NCI-H748 treated with DMSO at 0.1 percent for 48 hours (cell line): ENCODE data around the gene SULF2.
A peak's percentile ranks its signal among the peaks of the same experiment; 100 is the strongest.

ENCODE experiments used
- DNase-seq: peaks from one replicate; lab custom pipeline; 2025; lab: John Stamatoyannopoulos, UW

Gene SULF2

GRCh38 chr20:47737923-47738322 is 47.4 kb downstream of the SULF2 start:
- no peak for DNase-seq

DNA sequence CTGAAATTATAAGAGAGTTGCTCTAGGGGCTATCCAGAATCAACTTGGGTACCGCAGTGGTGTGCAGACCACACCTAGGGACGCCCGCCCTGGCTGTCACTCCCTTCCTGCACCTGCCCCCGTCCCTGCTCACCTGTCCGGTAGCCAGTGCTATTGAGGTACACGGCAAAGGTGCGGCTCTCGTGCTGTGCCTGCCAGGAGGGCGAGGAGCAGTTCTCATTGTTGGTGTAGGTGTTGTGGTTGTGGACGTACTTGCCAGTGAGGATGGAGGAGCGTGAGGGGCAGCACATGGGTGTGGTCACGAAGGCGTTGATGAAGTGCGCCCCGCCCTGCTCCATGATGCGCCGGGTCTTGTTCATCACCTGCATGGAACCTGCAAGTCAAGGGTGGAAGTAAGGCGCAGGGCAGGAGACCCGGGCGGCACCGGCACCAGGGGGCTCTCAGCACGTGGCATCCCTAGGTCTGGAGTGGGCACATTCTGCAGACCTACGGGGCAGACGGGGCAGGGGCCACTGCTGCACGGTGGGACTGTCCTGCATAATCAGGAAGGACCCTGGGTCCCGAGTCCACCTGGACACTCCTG is 48.6 kb downstream of the SULF2 start:
- no peak for DNase-seq

DNA sequence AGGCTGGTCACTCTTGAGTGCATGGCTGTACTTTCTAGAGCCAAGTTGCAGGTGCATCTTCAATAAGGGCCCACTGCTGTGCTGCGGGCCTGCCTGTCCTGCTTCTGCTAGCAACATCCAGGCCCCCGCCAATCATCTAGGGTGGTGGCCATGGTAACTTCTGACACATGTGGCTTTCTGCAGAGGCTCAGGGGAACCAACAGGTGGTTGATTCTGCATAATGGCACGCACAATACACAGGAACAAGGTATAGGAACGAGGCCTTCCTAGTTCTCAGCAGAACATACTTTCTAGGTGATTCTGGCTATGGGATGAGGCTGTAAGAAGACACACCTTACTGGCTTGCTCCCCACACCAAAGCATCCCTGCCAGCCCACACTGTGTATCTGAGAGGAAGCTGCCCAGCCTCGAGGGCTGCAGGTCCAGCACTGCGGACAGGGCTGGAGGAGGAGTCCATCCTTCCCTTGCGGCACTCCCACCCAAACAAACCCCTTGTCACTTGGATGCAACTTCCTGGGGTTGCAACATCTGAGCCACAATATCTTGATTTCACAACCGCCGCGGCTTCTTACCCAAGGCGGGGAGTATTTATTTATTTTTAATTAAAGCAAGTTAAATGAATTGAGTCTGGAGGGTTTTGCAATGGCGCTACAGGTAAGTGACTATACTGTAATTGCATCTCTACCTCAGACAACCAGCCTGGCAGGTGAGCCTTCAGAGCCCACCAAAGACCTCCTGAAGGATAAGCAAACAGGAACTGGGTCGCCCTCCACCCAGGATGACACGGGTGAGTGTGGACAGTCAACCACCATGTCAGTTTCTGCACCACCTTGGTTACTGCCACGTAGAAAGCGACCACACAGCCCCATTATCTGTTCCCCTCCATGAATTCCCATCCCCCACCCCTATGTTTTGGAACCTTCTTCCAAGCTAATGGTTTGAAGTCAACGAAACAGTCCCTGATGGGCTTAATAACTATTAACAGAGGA is 49.6 kb downstream of the SULF2 start:
- no peak for DNase-seq

GRCh38 chr20:47734870-47735269 is 50.4 kb downstream of the SULF2 start:
- DNase-seq, result no peak

DNA sequence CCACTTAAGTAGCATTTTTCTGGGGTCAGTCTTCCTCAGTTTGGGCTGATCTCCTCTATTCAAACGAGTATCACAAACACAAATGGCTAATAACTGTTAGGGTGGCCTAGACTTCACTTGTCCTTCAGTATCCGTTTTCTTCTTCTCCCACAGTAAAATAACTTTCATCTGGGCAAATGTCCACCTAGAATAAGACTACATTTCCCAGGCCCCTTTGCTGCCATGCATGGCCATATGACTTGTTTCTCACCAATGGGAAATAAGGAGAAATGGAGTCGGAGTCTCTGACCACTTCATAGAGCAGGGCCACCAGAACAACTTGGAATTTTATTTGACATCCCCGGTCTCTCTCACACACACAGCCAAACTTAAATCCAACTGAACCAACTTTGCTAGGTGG is 51.4 kb downstream of the SULF2 start:
- DNase-seq, result no peak

GRCh38 chr20:47730744-47731143 is 54.5 kb downstream of the SULF2 start:
- DNase-seq, result no peak

DNA sequence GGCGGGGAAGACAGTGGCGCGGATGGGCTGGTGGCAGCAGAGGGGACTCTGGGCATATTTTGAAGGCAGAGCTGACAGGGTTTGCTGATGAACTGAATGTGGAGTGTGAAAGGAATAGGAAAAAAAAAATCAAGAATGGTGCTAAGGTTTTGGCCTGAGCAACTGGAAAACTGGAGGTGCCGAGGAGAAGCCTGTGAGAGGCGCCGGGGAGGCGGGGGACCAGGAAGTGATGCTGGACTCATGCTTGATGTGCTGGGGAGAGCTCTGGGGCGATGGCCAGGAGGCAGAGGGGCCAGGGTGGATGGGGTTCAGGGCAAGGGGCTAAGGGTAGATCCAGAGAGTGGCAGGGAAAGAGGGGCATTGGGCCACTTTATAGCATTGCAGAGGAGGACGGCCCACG is 55.8 kb downstream of the SULF2 start:
- no peak for DNase-seq

DNA sequence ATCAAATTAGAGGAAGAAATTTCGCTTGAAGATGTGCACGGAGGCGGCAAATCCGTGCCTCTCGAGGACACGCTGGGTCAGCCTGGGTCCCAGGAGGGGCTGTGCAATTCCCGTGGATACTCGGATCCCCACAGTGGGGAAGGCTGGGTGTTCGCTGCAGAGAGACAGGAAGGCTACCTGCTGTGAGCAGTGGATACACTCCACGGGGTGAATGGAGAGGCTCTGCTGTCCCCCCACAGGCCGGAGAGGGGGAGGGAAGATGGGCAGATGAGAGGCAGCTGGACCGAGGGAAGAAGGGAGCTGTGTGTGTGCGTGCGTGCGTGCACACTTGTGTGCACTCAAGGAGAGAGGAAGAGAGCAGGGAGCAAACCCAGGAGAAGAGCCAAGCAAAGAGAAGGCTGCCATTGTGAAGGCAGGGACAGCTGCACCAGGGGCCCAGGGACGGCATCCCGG is 57.3 kb downstream of the SULF2 start:
- no peak for DNase-seq

DNA sequence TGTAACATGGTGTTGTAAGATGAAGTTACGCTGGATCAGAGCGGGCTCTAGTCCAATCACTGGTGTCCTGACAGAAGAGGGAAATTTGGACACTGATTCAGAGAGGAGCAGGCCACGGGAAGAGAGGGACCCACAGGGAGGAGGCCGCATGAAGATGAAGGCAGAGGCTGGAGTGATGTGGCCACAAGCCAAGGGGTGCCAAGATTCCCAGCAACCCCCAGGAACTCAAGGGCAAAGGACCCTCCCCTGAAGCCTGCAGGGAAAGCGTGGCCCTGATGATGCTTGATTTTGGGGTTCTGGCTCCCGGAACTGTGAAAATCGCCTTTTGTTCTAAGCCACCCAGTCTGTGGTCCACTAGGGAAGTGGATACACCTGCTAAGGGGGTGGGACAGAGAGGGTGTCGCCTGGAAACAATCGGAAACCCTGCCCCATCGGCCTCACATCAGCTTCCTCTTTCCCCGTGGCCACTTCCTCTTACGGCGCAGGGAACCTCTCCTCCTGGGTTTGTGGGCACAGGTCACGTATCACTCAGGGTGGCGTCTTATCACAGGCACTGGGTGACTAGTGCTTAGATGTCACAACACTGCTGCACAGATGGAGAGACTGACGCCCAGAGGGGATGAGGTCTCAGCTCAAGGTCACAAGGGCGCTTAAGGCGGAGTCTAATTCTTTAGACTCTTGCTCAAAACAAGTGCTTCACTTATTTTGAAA is 58.0 kb downstream of the SULF2 start:
- DNase-seq, result no peak

DNA sequence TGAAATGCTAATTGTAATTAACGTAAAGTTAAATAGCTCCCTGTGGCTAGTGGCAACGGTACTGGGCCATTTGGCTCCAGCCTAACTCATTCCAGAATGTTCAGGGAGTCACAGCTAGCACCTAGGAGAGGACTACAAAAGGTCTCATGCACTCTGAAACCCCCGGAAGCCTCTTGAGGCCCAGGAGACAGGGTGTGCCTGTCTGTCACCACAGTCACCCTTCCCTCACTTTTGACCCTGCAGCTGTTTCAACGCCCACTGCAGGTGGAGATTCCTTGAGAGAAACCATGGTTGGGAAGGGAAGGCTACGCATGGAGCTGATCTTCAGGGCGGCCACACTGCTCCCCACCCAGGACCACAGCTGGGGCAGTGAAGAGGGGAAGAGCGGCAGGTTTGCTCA is 58.6 kb downstream of the SULF2 start:
- no peak for DNase-seq

DNA sequence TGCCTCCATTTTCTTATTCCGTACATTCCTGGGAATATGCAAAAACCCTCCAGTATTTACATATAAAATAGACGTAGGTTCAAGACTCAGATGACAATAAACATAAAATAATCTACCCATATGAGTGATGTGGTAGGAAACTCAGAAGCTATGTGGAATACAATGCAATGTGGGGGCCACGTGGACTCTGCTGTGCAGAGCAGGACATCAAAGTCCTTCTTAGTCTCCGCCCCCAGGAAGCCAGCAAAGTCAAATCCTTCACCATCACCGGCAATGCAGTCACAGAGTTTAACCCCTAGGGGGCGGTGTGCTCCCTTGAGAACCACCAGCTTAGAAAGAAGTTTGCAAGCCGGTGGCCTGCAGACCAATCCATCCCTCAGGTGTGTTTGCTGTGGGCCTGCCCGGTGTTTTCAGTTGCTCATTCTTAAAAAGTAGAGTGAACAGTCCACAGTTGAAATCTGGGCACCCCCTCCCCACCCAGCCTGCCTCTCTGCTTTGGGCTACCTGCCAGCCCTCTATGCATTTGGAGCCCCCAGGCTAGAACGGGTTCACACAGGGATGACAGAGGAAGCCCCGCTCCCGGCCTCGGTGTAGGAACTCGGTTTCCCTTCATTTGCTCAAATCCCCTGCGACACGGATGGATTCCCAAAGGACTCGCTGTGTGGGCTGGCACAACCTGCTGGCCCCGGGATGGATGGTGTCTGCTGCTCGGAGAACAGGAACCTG is 59.9 kb downstream of the SULF2 start:
- DNase-seq, result peak; percentile 69

DNA sequence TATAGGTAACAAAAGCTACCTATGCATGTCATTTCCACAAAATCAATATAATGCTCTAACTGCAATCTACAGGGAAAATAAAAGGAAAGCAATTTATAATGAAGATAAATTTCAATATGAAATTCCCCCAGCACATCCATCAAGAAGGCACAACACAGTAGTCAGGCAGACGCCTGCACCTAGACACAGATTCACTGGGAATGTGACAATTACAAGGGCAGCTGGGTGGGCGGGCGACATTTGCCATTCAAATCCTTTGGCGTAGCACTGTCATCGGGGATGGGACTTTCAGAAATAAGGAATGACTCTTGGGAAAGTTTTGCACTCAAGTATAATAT is 60.4 kb downstream of the SULF2 start:
- no peak for DNase-seq

- no peak for DNase-seq
These were observed 60.9 kb downstream of the SULF2 start for GRCh38 chr20:47724396-47724795.

DNA sequence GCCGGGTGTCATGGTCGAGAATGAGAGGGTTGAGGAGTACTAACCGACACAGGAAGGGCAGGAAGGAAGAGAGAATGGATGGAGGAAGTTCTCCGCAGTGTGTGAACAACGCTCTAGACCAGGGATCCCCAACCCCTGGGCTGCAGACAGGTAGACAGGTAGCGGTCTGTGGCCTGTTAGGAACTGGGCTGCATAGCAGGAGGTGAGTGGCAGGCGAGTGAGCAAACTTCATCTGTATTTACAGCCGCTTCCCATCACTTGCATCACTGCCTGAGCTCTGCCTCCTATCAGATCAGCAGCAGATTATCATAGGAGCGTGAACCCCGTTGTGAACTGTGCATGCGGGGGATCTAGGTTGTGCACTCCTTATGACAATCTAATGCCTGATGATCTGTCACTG is 62.0 kb downstream of the SULF2 start:
- no peak for DNase-seq

DNA sequence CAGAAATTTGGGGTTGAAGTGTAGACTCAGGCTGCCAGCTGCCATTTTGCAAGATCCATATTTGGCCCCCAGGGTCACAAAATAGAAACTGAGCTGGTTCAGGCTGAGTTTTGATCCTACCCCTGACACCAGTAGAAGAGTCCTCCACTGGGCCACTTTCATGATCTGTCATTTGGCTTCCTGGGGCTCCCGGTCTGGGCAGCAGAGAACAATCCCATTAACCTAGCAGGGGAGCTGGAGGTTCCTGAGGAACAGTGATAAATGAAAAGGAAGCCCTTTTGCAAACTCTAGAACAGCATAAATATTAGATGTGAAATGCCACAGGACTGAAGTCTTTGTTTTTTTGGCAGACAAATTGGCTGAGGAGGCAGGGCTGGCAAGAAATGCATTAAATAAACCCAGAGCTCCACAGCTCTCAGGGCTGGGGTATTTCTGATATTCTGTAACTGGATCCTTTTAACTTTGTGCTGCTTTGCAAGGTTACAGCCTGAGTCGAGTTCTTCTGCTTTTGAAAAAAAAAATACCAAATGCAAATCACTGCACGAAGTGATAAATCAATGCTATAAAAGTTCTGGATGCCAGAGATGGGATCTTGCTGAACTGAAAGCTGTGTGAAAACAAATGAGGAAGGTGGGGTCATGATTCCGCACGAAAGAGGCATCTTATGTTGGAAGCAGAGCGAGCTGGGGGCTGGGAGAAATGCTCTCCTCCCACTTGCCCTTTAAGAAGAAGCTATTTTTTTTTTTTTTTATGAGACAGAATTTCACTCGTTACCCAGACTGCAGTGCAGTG is 64.4 kb downstream of the SULF2 start:
- no peak for DNase-seq

- no peak for DNase-seq
These were observed 65.7 kb downstream of the SULF2 start for GRCh38 chr20:47719625-47720024.

DNA sequence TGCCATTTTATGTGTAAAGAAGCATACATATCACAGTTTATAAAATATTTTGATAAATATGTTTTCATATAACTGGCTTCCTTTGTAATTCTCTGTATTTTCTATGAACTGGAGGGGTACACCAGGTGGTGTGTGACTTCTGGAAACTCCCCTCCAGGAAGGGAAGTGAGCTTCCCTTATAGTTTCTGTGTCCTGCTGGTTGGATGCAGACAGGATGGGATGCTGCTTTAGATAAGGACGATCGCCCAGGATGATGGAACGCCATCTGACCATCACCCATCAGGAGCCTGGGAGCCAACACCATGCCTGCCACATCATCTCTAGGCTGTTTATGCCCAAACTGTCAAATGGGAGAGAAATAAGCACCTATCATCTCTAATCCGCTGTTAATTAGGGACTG is 66.1 kb downstream of the SULF2 start:
- DNase-seq, result no peak

DNA sequence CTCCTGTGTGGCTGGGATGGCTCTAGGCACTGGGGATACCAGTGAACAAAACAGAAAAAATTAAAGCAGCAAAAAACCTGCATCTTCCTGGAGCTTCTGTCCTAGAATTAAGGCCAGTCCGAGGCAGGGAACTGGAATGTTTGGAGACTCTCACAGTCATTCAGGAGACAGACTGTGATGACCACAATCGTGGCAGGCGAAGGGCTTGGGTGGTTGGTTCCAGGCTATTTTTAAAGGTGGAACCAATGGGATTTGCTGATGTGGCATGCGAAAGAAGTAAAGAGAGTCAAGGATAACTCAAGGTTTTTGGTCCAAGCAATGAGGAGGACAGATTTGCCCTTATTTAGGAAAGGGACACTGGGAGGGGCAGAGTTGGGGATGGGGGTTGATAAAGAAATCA is 66.9 kb downstream of the SULF2 start:
- DNase-seq, result no peak

GRCh38 chr20:47717421-47717820 is 67.9 kb downstream of the SULF2 start:
- no peak for DNase-seq

- DNase-seq, result peak; percentile 7
These were observed 71.3 kb downstream of the SULF2 start for GRCh38 chr20:47713878-47714450.

GRCh38 chr20:47713163-47713562 is 72.1 kb downstream of the SULF2 start:
- DNase-seq, result no peak
